ENCODE measurements around the gene CLCA2.

CLCA2 gene

DNA sequence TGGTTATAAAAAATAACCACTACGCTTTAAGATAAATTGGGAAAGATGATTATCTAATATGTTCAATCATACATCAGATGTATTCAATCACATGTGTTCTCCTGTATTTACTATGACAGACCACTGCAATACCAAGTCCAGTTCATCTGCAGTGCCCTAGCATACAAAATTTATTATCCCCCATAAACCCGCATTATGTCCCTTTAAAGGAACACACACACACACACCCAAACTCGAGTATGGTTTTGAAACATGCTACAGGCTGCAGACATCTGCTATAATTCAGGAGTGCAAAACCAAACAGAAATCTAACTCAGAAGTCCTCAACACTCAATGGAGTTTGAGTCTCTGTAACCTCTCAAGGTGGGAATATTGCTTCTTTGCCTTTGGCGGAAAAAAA lies 42.7 kb upstream of the CLCA2 start:
- H3K4me3 ChIP-seq (ENCODE audit: low read depth, low read length), result no peak overlapping the region
- no peaks in the 10 kb centered on the region for H3K9me3 ChIP-seq
- TF ChIP-seq, protein P1, sequence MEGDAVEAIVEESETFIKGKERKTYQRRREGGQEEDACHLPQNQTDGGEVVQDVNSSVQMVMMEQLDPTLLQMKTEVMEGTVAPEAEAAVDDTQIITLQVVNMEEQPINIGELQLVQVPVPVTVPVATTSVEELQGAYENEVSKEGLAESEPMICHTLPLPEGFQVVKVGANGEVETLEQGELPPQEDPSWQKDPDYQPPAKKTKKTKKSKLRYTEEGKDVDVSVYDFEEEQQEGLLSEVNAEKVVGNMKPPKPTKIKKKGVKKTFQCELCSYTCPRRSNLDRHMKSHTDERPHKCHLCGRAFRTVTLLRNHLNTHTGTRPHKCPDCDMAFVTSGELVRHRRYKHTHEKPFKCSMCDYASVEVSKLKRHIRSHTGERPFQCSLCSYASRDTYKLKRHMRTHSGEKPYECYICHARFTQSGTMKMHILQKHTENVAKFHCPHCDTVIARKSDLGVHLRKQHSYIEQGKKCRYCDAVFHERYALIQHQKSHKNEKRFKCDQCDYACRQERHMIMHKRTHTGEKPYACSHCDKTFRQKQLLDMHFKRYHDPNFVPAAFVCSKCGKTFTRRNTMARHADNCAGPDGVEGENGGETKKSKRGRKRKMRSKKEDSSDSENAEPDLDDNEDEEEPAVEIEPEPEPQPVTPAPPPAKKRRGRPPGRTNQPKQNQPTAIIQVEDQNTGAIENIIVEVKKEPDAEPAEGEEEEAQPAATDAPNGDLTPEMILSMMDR (IDR thresholded peaks at IDR 0.05; ENCODE audit: low read depth, low read length), result no peak
- H3K4me1 ChIP-seq, result no peaks in the 10 kb centered on the region
- DNase-seq, result no peak
- no peaks in the 10 kb centered on the region for H3K36me3 ChIP-seq
- H3K27me3 ChIP-seq, result no peaks in the 10 kb centered on the region

DNA sequence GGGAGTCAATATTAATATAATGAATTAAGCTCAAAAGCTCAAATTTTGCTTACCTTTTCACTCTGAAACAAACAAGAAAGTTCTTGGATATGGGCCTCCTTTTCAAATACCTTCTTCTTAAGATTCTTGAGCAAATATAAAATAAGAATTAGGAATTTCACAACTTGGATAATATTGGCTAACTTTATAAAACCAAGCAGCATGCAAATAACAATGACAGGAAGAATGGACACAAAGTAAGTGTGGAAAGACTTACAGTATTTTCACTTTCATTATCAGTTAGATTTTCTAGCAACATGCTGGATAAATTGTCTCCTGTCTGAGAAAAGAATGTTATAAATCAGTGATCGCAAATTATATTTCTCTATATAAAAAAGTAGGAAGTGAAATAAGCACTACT lies 41.1 kb upstream of the CLCA2 start:
- no peak for DNase-seq
- H3K27me3 ChIP-seq, result no peaks in the 10 kb centered on the region
- H3K36me3 ChIP-seq, result no peaks in the 10 kb centered on the region
- no peak overlapping the region for H3K4me3 ChIP-seq (ENCODE audit: low read depth, low read length)
- no peaks in the 10 kb centered on the region for H3K9me3 ChIP-seq
- H3K4me1 ChIP-seq, result no peaks in the 10 kb centered on the region
- TF ChIP-seq, protein P1 (IDR thresholded peaks at IDR 0.05; ENCODE audit: low read depth, low read length), result no peak

DNA sequence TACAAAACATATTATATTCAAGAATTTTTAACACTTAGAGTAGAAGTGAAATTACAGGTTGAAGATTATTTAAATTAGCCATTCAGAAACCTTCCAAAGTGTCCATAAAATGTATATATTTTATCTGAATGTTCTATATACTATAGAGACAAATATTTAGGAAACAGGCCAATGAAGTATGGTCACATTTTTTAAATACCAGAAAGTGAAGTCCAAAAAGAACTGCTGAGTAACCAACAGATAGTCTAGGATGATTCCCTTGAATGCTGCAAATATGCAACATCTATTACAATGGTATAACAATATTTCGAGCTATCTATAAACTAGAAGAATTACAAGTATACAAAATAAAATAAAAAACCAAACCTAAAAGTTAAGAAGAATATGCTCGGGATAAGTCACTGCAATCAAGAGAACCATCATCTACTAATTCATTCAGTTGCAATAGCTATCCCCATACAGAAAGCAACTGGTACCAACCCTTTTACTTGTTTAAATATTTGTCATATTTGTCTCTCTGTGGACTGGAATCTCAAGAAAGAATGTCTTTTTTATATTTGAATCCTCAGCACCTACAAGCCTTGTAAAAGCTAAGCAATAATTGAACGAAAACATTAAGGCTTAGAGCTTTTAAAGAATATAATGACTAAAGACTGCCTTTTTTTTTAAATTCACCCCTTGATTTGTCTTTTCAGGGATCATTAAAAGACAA lies 35.9 kb upstream of the CLCA2 start:
- TF ChIP-seq, protein P1 (IDR thresholded peaks at IDR 0.05; ENCODE audit: low read depth, low read length), result no peak

DNA sequence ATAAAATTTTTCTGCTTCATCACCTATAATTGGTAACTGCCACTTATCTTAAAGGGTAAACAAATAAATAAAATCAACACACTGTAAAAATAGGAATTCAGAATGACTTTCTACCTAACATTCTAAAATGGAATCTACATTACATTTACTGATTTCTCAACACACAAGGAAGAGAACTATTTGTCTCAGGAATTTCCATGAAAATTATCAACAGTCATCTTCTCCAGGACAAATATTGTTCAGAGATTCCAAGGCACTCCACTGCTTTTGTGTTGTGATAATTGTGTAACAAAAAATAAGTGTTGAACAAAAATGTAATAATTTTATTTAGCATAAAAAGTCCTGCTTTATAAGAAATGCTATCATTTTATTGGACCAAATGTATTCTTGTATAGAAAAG lies 35.2 kb upstream of the CLCA2 start:
- no peaks in the 10 kb centered on the region for H3K27me3 ChIP-seq
- no peak for DNase-seq
- no peaks in the 10 kb centered on the region for H3K36me3 ChIP-seq
- no peak overlapping the region for H3K4me3 ChIP-seq (ENCODE audit: low read depth, low read length)
- H3K4me1 ChIP-seq, result no peaks in the 10 kb centered on the region
- TF ChIP-seq, protein P1 (IDR thresholded peaks at IDR 0.05; ENCODE audit: low read depth, low read length), result no peak
- no peaks in the 10 kb centered on the region for H3K9me3 ChIP-seq

More for the DNA sequence above, 35.9 kb upstream of the CLCA2 start:
- DNase-seq, result no peak
- no peaks in the 10 kb centered on the region for H3K36me3 ChIP-seq
- H3K27me3 ChIP-seq, result no peaks in the 10 kb centered on the region
- no peak overlapping the region for H3K4me3 ChIP-seq (ENCODE audit: low read depth, low read length)
- no peaks in the 10 kb centered on the region for H3K4me1 ChIP-seq
- H3K9me3 ChIP-seq, result no peaks in the 10 kb centered on the region

DNA sequence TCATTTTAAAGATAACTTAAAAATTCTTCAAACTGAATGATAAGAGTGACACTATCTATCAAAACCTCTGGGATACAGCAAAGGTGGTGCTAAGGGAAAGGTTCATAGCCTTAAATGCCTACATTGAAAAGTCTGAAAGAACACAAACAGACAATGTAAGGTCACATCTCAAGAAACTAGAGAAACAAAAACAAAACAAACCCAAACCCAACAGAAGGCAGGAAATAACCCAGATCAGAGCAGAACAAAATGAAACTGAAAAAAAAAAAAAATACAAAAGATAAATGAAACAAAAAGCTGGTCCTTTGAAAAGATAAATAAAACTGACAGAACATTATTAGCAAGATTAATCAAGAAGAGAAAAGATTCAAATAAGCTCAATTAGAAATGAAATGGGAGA lies 34.7 kb upstream of the CLCA2 start:
- H3K4me3 ChIP-seq (ENCODE audit: low read depth, low read length), result no peak overlapping the region
- no peaks in the 10 kb centered on the region for H3K27me3 ChIP-seq
- DNase-seq, result no peak
- H3K4me1 ChIP-seq, result no peaks in the 10 kb centered on the region
- TF ChIP-seq, protein P1 (IDR thresholded peaks at IDR 0.05; ENCODE audit: low read depth, low read length), result no peak
- no peaks in the 10 kb centered on the region for H3K36me3 ChIP-seq
- no peaks in the 10 kb centered on the region for H3K9me3 ChIP-seq

DNA sequence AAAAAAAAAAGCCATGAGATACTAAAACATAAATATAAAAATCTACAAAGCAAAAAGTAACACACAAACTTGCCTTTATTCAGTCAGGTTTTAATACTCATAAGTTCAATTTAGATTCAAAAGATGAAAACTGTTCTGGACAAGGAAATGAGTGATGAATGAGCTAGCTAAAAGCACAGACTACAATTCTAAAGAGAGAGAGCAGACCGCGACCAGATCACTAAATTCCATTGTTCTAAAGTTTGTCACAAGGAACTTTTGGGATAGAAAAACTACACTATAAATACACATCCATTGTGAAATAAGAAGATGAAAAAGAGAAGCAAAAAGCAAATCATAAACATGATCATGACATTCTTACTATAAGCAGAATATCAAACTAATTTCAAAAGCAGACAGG lies 29.6 kb upstream of the CLCA2 start:
- Histone ChIP-seq H3K4me3 (ENCODE audit: low read depth, low read length) (no peak overlapping the region), H3K4me1 (no peaks in the 10 kb centered on the region)
- no peak for DNase-seq

More for the DNA sequence above, 29.6 kb upstream of the CLCA2 start:
- Histone ChIP-seq H3K9me3 (no peaks in the 10 kb centered on the region), H3K27me3 (no peaks in the 10 kb centered on the region), H3K36me3 (no peaks in the 10 kb centered on the region)
- TF ChIP-seq, protein P1 (IDR thresholded peaks at IDR 0.05; ENCODE audit: low read depth, low read length), result no peak

Measured in BE2C (cell line).